Parathyroid adenoma (tissue), 2 donors: ENCODE measurements around the gene VDAC2.
"Not testable (repeated sequence)": the region's sequence is repeated elsewhere in the genome, so short reads cannot be mapped to it uniquely, and the experiment has no call there.

Source experiments
- H2AFZ ChIP-seq: fragments of 300-600 bp; sonication (generic); one replicate; pipeline ENCODE4 v1.7.0; 2017; ENCODE audit warnings: antibody characterized with exemption, mild to moderate bottlenecking
- H3K27ac ChIP-seq: fragments of 300-600 bp; sonication (generic); one replicate; pipeline ENCODE4 v1.7.0; 2017
- H3K27me3 ChIP-seq: fragments of 300-600 bp; sonication (generic); one replicate; pipeline ENCODE4 v1.7.0; 2017; ENCODE audit warnings: low read length; ENCODE audit not compliant: control insufficient read depth, insufficient read depth
- H3K36me3 ChIP-seq: fragments of 300-600 bp; sonication (generic); one replicate; pipeline ENCODE4 v1.7.0; 2017; ENCODE audit warnings: low read length; ENCODE audit not compliant: control insufficient read depth, insufficient read depth
- H3K4me1 ChIP-seq: fragments of 300-600 bp; sonication (generic); one replicate; pipeline ENCODE4 v1.7.0; 2017; ENCODE audit warnings: control low read depth
- H3K4me2 ChIP-seq: fragments of 300-600 bp; sonication (generic); one replicate; pipeline ENCODE4 v1.7.0; 2017; ENCODE audit warnings: low read length
- H3K4me3 ChIP-seq: fragments of 300-600 bp; sonication (generic); one replicate; pipeline ENCODE4 v1.7.0; 2017; ENCODE audit warnings: low read depth, low read length
- H3K79me2 ChIP-seq: fragments of 300-600 bp; sonication (generic); one replicate; pipeline ENCODE4 v1.7.0; 2017; ENCODE audit warnings: control low read depth
- H3K9ac ChIP-seq: fragments of 300-600 bp; sonication (generic); one replicate; pipeline ENCODE4 v1.7.0; 2017; ENCODE audit warnings: mild to moderate bottlenecking
- H3K9me3 ChIP-seq: fragments of 300-600 bp; sonication (generic); one replicate; pipeline ENCODE4 v1.7.0; 2017; ENCODE audit warnings: low read length; ENCODE audit not compliant: control insufficient read depth
- TF ChIP-seq, protein P1 (sequence below): fragments of 300-600 bp; sonication (generic); IDR thresholded peaks from one replicate; pipeline ENCODE4 v1.7.0; 2017; ENCODE audit warnings: antibody characterized with exemption, mild to moderate bottlenecking
- donor health status: primary hyperparathyroidism.

The VDAC2 gene

DNA sequence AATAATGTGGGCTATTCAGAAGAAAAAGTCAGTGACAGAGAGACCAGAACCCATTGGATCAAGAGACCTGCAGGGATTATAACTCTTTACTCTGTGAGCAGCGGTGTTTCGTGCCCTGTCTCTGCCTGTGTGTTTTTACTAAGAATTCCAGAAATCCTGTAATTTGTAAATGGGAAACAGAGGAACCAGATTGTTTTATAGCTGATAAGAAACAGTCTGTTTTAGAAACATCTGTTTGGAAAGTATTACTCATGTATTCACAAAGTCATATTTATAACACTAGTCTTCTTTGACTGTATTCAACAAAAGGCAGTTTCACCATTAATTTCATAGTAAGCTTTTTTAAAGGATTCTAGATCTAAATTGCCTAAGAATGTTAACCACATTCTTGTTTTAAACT, 30.0 kb upstream of the VDAC2 start:
- H3K36me3 ChIP-seq = no peaks in the 10 kb centered on the region
- TF ChIP-seq, protein P1, sequence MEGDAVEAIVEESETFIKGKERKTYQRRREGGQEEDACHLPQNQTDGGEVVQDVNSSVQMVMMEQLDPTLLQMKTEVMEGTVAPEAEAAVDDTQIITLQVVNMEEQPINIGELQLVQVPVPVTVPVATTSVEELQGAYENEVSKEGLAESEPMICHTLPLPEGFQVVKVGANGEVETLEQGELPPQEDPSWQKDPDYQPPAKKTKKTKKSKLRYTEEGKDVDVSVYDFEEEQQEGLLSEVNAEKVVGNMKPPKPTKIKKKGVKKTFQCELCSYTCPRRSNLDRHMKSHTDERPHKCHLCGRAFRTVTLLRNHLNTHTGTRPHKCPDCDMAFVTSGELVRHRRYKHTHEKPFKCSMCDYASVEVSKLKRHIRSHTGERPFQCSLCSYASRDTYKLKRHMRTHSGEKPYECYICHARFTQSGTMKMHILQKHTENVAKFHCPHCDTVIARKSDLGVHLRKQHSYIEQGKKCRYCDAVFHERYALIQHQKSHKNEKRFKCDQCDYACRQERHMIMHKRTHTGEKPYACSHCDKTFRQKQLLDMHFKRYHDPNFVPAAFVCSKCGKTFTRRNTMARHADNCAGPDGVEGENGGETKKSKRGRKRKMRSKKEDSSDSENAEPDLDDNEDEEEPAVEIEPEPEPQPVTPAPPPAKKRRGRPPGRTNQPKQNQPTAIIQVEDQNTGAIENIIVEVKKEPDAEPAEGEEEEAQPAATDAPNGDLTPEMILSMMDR = no peak
- H3K27ac ChIP-seq = no peak overlapping the region

DNA sequence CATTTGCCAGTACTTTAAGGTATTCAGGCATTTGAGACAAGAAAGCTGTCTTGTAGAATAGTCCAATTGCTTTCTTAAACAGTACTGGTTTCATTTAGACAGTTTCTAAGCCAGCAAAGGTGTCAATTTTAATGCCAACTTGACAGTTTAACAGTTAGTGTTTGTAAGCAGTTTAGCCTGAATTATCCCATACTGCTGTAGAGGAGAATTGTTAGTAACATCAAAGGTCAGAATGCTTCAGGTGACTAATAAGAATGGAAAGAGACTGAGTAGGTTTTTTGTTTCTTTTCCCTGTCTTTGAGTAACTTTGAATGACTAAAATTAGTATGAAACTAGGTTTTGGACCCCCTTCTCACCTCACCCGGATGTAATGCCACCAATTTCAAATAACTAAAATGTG, 29.5 kb upstream of the VDAC2 start:
- H3K27ac ChIP-seq = no peak overlapping the region

More for the DNA sequence above, 30.0 kb upstream of the VDAC2 start:
- no peak overlapping the region for H2AFZ ChIP-seq
- H3K4me1 ChIP-seq = no peaks in the 10 kb centered on the region
- no peaks in the 10 kb centered on the region for H3K79me2 ChIP-seq
- H3K4me2 ChIP-seq = no peak overlapping the region
- no peak overlapping the region for H3K4me3 ChIP-seq
- H3K9ac ChIP-seq = no peak overlapping the region
- H3K27me3 ChIP-seq = no peaks in the 10 kb centered on the region
- no peaks in the 10 kb centered on the region for H3K9me3 ChIP-seq

DNA sequence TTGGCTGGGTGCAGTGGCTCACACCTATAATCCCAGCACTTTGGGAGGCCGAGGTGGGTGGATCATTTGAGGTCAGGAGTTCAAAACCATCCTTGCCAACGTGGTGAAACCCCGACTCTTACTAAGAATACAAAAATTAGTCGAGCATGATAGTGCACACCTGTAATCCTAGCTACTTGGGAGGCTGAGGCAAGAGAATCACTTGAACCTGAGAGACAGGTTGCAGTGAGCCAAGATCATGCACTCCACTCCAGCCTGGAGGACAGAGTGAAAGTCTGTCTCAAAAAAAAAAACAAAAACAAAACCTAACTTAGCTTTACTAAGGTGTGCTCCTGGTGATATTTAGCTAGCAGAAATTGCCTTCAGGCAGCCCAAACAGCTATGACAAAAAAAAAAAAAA, 24.3 kb upstream of the VDAC2 start:
- no peak overlapping the region for H3K27ac ChIP-seq
- H3K79me2 ChIP-seq = no peaks in the 10 kb centered on the region
- H3K4me3 ChIP-seq = no peak overlapping the region
- TF ChIP-seq, protein P1 = no peak
- no peaks in the 10 kb centered on the region for H3K36me3 ChIP-seq
- no peak overlapping the region for H2AFZ ChIP-seq
- no peaks in the 10 kb centered on the region for H3K4me1 ChIP-seq
- H3K9me3 ChIP-seq = no peaks in the 10 kb centered on the region
- H3K27me3 ChIP-seq = no peaks in the 10 kb centered on the region
- no peak overlapping the region for H3K9ac ChIP-seq
- no peak overlapping the region for H3K4me2 ChIP-seq

More for the DNA sequence above, 29.5 kb upstream of the VDAC2 start:
- H3K9ac ChIP-seq = no peak overlapping the region
- H3K79me2 ChIP-seq = no peaks in the 10 kb centered on the region
- no peak overlapping the region for H3K4me2 ChIP-seq
- no peaks in the 10 kb centered on the region for H3K27me3 ChIP-seq
- H3K4me3 ChIP-seq = no peak overlapping the region
- H3K4me1 ChIP-seq = no peaks in the 10 kb centered on the region
- no peaks in the 10 kb centered on the region for H3K9me3 ChIP-seq
- no peak overlapping the region for H2AFZ ChIP-seq
- H3K36me3 ChIP-seq = no peaks in the 10 kb centered on the region
- TF ChIP-seq, protein P1 = no peak

DNA sequence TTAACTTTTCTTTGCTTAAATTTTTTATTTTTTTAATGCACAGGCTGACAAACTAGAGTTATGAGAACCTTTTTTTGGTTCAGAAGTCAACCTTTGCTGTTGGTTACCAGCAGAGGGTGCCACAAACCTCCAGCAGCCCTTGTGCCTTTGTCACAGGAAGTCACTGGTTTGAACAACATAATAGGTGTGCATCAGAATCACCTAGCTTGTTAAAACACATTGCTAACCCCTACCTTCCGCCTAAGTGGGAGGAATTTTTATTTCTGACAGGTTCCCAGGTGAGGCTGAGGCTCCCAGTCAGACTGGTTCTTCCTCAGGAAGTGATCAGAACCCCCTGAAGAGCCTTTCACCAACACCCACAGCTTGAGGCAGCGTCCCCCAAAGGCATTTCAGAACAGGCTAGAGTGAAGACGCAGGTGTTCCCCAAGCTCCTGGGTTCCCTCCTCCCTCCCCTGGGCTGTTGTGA, 22.6 kb upstream of the VDAC2 start:
- Histone ChIP-seq H2AFZ (no peak overlapping the region), H3K27ac (no peak overlapping the region), H3K4me3 (no peak overlapping the region), H3K4me2 (no peak overlapping the region), H3K9ac (no peak overlapping the region), H3K9me3 (no peaks in the 10 kb centered on the region), H3K4me1 (no peaks in the 10 kb centered on the region), H3K79me2 (peaks cover 3% of the 10 kb centered on the region), H3K36me3 (no peaks in the 10 kb centered on the region), H3K27me3 (no peaks in the 10 kb centered on the region)
- TF ChIP-seq, protein P1 = peak; percentile 65

DNA sequence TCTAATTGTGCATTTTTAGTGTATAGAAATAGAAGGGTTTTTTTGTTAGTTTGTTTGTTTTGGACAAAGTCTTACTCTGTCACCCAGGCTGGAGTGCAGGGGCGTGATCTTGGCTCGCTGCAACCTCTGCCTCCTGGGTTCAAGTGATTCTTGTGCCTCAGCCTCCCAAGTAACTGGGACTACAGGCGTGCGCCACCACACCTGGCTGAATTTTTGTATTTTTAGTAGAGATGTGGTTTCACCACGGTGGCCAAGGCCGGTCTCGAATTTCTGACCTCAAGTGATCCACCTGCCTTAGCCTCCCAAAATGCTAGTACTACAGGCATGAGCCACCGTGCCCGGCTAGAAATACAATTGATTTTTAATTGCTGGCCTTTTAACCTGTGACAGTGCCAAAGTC, 22.1 kb upstream of the VDAC2 start:
- not testable (repeated sequence) for H2AFZ ChIP-seq, H3K4me3 ChIP-seq, H3K27ac ChIP-seq, H3K4me2 ChIP-seq, H3K4me1 ChIP-seq, H3K9me3 ChIP-seq, H3K9ac ChIP-seq, H3K79me2 ChIP-seq, H3K27me3 ChIP-seq, H3K36me3 ChIP-seq
